ENCODE measurements around the gene KIF4B. TPM values are rescaled to one million over a fixed set of nuclear protein-coding genes. Genes with fewer than 3 reads are reported as not detected.

KIF4B gene
- total and polyA plus RNA-seq, 2 of the 8 experiments (the other 6 are each of a cell fraction or from before 2014, with no cell fraction given): 0.02 to 0.15 TPM

DNA sequence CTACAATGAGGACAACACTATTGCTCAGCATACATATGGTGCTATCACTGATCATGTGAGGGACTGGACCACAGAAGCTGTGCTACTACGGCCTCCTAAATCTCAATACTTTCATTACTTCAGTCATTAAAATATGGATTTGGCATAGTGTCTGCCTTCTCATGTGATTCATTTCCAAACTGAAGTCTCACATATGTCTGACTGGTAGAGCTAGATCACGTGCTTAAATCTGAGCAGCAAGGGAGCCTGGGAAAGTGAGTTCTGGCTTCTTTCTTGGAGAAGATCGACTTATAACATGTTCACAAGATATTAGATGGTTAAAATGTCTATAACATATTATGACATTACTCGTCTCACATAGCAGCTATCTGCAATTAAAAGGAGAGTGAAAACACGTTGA lies 8.3 kb downstream of the KIF4B start (continued):
- TF ChIP-seq BRCA1 (IDR thresholded peaks at IDR 0.05; ENCODE audit: low read depth, low read length): no peak
- TF ChIP-seq NANOG (IDR thresholded peaks at IDR 0.05; ENCODE audit: insufficient read depth, low read depth, low read length, poor library complexity, severe bottlenecking): no peak
- no peak for TF ChIP-seq TEAD4 (IDR thresholded peaks at IDR 0.05; ENCODE audit: low read depth, low read length)
- no peak for TF ChIP-seq CTBP2 (IDR thresholded peaks at IDR 0.05; ENCODE audit: borderline replicate concordance, insufficient read depth, insufficient read length, low read length)
- no peak for TF ChIP-seq BACH1 (IDR thresholded peaks at IDR 0.05; ENCODE audit: low read length)

All from H1 (cell line).